B cell (primary cell): ENCODE measurements around the gene JADE2. TPM values are rescaled to one million over a fixed set of nuclear protein-coding genes. Genes with fewer than 3 reads are reported as not detected.

Source experiments
- ATAC-seq: fragments of 200-7000 bp; cut with Tn5 transposase; one replicate; pipeline ENCODE4 v1.10.0; 2021; ENCODE audit warnings: low read depth, mild to moderate bottlenecking, moderate number of reproducible peaks, moderate library complexity
- CTCF ChIA-PET: fragments of 350-600 bp; sonication (Branson Sonifier 250); formaldehyde crosslinking; loops from one replicate; lab custom pipeline; 2021; ENCODE audit warnings: antibody characterized with exemption, inconsistent platforms; lab: Charles Lee
- POLR2A ChIA-PET: fragments of 350-600 bp; sonication (Branson Sonifier 250); formaldehyde crosslinking; loops from one replicate; lab custom pipeline; 2021; ENCODE audit warnings: antibody characterized with exemption; lab: Charles Lee
- DNase-seq: peaks from one replicate; pipeline ENCODE4 v3.0.0; 2013
- H2AFZ ChIP-seq: 2 replicates; pipeline ENCODE4 v1.6.1; 2012; ENCODE audit warnings: mild to moderate bottlenecking, low read depth, low read length; ENCODE audit not compliant: insufficient read depth, poor library complexity, severe bottlenecking
- H3K27ac ChIP-seq, 2 donors: 1 replicate in 1 of 2; 2 replicates in 1 of 2; pipeline ENCODE4 v1.5.1; 2012 to 2013; ENCODE audit warnings: low read length in 2 of 2, mild to moderate bottlenecking in 2 of 2, moderate library complexity in 1 of 2
- H3K27me3 ChIP-seq, 4 experiments: fragments of 200-600 bp in 1 of 4; sonication (generic) in 1 of 4; replicated peaks in 1 of 4; 1 replicate in 2 of 4; 2 replicates in 2 of 4; pipeline versions ENCODE4 v1.6.1 to v1.7.0; 2013 to 2016; ENCODE audit warnings: low read length in 3 of 4, mild to moderate bottlenecking in 2 of 4, mixed read lengths in 1 of 4, moderate library complexity in 1 of 4; ENCODE audit not compliant: insufficient read depth in 4 of 4, control insufficient read depth in 3 of 4; ENCODE audit errors: control extremely low read depth in 1 of 4
- H3K36me3 ChIP-seq, 2 experiments: replicated peaks in 1 of 2; 1 replicate in 1 of 2; 2 replicates in 1 of 2; pipeline versions ENCODE4 v1.6.1 to v1.7.1; 2013; ENCODE audit warnings: low read length in 1 of 2; ENCODE audit not compliant: insufficient read depth in 2 of 2, control insufficient read depth in 1 of 2; ENCODE audit errors: control extremely low read depth in 1 of 2, extremely low read depth in 1 of 2
- H3K4me1 ChIP-seq, 2 donors: fragments of 200-600 bp in 1 of 2; sonication (generic) in 1 of 2; 1 replicate in 1 of 2; 2 replicates in 1 of 2; pipeline versions ENCODE4 v1.5.1 to v1.6.1; 2013 to 2017; ENCODE audit warnings: low read length in 2 of 2; ENCODE audit not compliant: control insufficient read depth in 2 of 2, insufficient read depth in 2 of 2
- H3K4me2 ChIP-seq: replicated peaks from 2 replicates; pipeline ENCODE3; 2012; ENCODE audit warnings: mild to moderate bottlenecking, low read depth, low read length; ENCODE audit not compliant: poor library complexity, severe bottlenecking
- H3K4me3 ChIP-seq, 5 experiments: fragments of 200-600 bp in 1 of 5; sonication (generic) in 1 of 5; 1 replicate in 3 of 5; 2 replicates in 2 of 5; pipeline versions ENCODE4 v1.5.1 to v1.7.0; 2011 to 2016; ENCODE audit warnings: low read length in 4 of 5, mild to moderate bottlenecking in 4 of 5, low read depth in 2 of 5, control low read depth in 1 of 5, moderate library complexity in 1 of 5; ENCODE audit not compliant: insufficient read depth in 1 of 5; ENCODE audit errors: control extremely low read depth in 1 of 5, extremely low read depth in 1 of 5
- H3K79me2 ChIP-seq: fragments of 200-600 bp; sonication (generic); one replicate; pipeline ENCODE4 v1.6.0; 2016; ENCODE audit warnings: low read length; ENCODE audit not compliant: control insufficient read depth, insufficient read depth
- H3K9ac ChIP-seq: fragments of 200-600 bp; sonication (generic); 2 replicates; pipeline ENCODE4 v1.6.1; 2017; ENCODE audit warnings: mild to moderate bottlenecking, low read length, moderate library complexity
- H3K9me3 ChIP-seq, 3 donors: one replicate each; pipeline versions ENCODE4 v1.6.1 to v1.7.1; 2013; ENCODE audit warnings: low read length in 2 of 3; ENCODE audit not compliant: control insufficient read depth in 2 of 3, insufficient read depth in 1 of 3; ENCODE audit errors: control extremely low read depth in 1 of 3
- H4K20me1 ChIP-seq: 2 replicates; pipeline ENCODE4 v1.6.0; 2012; ENCODE audit warnings: mild to moderate bottlenecking, low read length; ENCODE audit not compliant: insufficient read depth, control insufficient read depth, poor library complexity, severe bottlenecking
- H3K27ac Mint-ChIP-seq: one replicate; pipeline ENCODE4 v1.8.0; 2021; ENCODE audit warnings: mixed read lengths
- H3K27me3 Mint-ChIP-seq: one replicate; pipeline ENCODE4 v1.8.0; 2021; ENCODE audit warnings: mixed read lengths
- H3K4me1 Mint-ChIP-seq: one replicate; pipeline ENCODE4 v1.8.0; 2021; ENCODE audit warnings: mixed read lengths
- H3K4me3 Mint-ChIP-seq: one replicate; pipeline ENCODE4 v1.8.0; 2021; ENCODE audit warnings: mixed read lengths
- H3K9me3 Mint-ChIP-seq: one replicate; pipeline ENCODE4 v1.8.0; 2022; ENCODE audit warnings: mixed read lengths; ENCODE audit not compliant: insufficient read depth
- CTCF ChIP-seq: fragments of 200-600 bp; IDR thresholded peaks from one replicate; pipeline ENCODE4 v1.8.0; 2022; ENCODE audit warnings: antibody characterized with exemption, mild to moderate bottlenecking
- EZH2 ChIP-seq: IDR thresholded peaks from 2 replicates; pipeline ENCODE4 v1.6.1; 2012; ENCODE audit warnings: borderline replicate concordance, low read depth, mild to moderate bottlenecking, moderate library complexity, low read length; ENCODE audit not compliant: insufficient read depth, poor library complexity, severe bottlenecking
- WGBS: methylation state at CpG from one replicate; pipeline ENCODE4 v1.1.5; 2013; ENCODE audit warnings: missing lambda C conversion rate; ENCODE audit not compliant: insufficient coverage; 5-methylcytosine and 5-hydroxymethylcytosine counted together
- intact Hi-C: fragments of 100-400 bp; cut with micrococcal nuclease; formaldehyde crosslinking; loops from one replicate; pipeline ENCODE4 v1.10.0; 2022
- polyA plus RNA-seq: library from polyadenylated mRNA; depleted of rRNA; stranded (reverse); fragments of >200 nt; gene quantifications from 2 replicates; pipeline ENCODE4 v1.2.3, GENCODE V29; 2012
- total RNA-seq, 2 donors: library from RNA; stranded (reverse); fragments of 120-200 nt in 1 of 2; gene quantifications; 1 replicate in 1 of 2; 2 replicates in 1 of 2; pipeline versions ENCODE4 v1.2.3 to v1.2.4, GENCODE V29; 2013 to 2022

Gene JADE2
- total and polyA plus RNA-seq, 2 donors (not counting 1 experiment from before 2014, with no cell fraction given), result 80.5 to 247 TPM

GRCh38 chr5:134508521-134509195, 16.8 kb upstream of the JADE2 start:
- H3K4me3 Mint-ChIP-seq, result no peak overlapping the region
- WGBS, result 98% methylated on average over 8 of the region's 8 CpGs
- Histone ChIP-seq H3K9ac (no peak overlapping the region), H3K9me3 (no peaks in the 10 kb centered on the region), H3K4me2 (no peak overlapping the region), H2AFZ (no peak overlapping the region), H3K79me2 (no peaks in the 10 kb centered on the region), H3K36me3 (no peaks in the 10 kb centered on the region), H3K4me3 (no peak overlapping the region), H3K4me1 (peaks cover 0 to under 1% of the 10 kb centered on the region in 2 donors), H3K27ac (no peak overlapping the region), H4K20me1 (no peaks in the 10 kb centered on the region), H3K27me3 (no peaks in the 10 kb centered on the region)
- TF ChIP-seq EZH2 (no peak), CTCF (no peak)
- H3K27me3 Mint-ChIP-seq, result no peaks in the 10 kb centered on the region
- POLR2A ChIA-PET, result no interaction called here
- no peaks in the 10 kb centered on the region for H3K9me3 Mint-ChIP-seq
- no peaks in the 10 kb centered on the region for H3K4me1 Mint-ChIP-seq
- CTCF ChIA-PET, result interaction anchor here (0.5 kb wide), 1 partner anchor 165 kb away, joined by 3 read pairs; no protein-coding TSS in a partner anchor
- DNase-seq, result no peak
- H3K27ac Mint-ChIP-seq, result no peak overlapping the region
- intact Hi-C loops, result no loop called here
- no peak for ATAC-seq

- intact Hi-C loops, result no loop called here
- no peaks in the 10 kb centered on the region for H3K27me3 ChIP-seq
- no peaks in the 10 kb centered on the region for H3K79me2 ChIP-seq
- ChIA-PET CTCF (no interaction called here), POLR2A (no interaction called here)
- H3K9ac ChIP-seq, result no peak overlapping the region
- Mint-ChIP-seq H3K4me3 (no peak overlapping the region), H3K27ac (no peak overlapping the region), H3K27me3 (no peaks in the 10 kb centered on the region), H3K4me1 (no peaks in the 10 kb centered on the region), H3K9me3 (no peaks in the 10 kb centered on the region)
- no peaks in the 10 kb centered on the region for H3K36me3 ChIP-seq
- H3K9me3 ChIP-seq, result no peaks in the 10 kb centered on the region
- no peak overlapping the region for H3K4me3 ChIP-seq
- H3K4me1 ChIP-seq, result no peaks in the 10 kb centered on the region
- WGBS, result 94% methylated on average over 6 of the region's 13 CpGs
- H4K20me1 ChIP-seq, result no peaks in the 10 kb centered on the region
- TF ChIP-seq EZH2, result no peak
- no peak for TF ChIP-seq CTCF
- H2AFZ ChIP-seq, result no peak overlapping the region
- no peak overlapping the region for H3K27ac ChIP-seq
- no peak overlapping the region for H3K4me2 ChIP-seq
- no peak for DNase-seq
- no peak for ATAC-seq
Observed at GRCh38 chr5:134509308-134510040, 16.0 kb upstream of the JADE2 start.
